Epithelial cell of esophagus (primary cell): ENCODE measurements around the gene NEDD9.

Experiments used
- DNase-seq: peaks from one replicate; pipeline ENCODE4 v3.0.0; 2010; ENCODE audit warnings: low read depth
- H3K4me3 ChIP-seq: 2 replicates; pipeline ENCODE4 v1.5.1; 2011; ENCODE audit warnings: mild to moderate bottlenecking, low read length, control low read depth
- CTCF ChIP-seq: IDR thresholded peaks from 2 replicates; pipeline ENCODE4 v1.5.1; 2011; ENCODE audit warnings: low read depth, mild to moderate bottlenecking, low read length, control low read depth, inconsistent platforms; ENCODE audit not compliant: insufficient read depth; ENCODE audit errors: missing control alignments

The NEDD9 gene

GRCh38 chr6:11201772-11202512, 30.5 kb downstream of the NEDD9 start:
- H3K4me3 ChIP-seq: no peak overlapping the region
- DNase-seq: no peak
- no peak for TF ChIP-seq CTCF

GRCh38 chr6:11201015-11201414, 31.5 kb downstream of the NEDD9 start:
- no peak overlapping the region for H3K4me3 ChIP-seq
- DNase-seq: no peak
- no peak for TF ChIP-seq CTCF

GRCh38 chr6:11200356-11200755, 32.1 kb downstream of the NEDD9 start:
- DNase-seq: no peak
- H3K4me3 ChIP-seq: no peak overlapping the region
- TF ChIP-seq CTCF: no peak

GRCh38 chr6:11198663-11199603, 33.5 kb downstream of the NEDD9 start:
- no peak for DNase-seq
- no peak overlapping the region for H3K4me3 ChIP-seq
- no peak for TF ChIP-seq CTCF

- DNase-seq: no peak
- no peak for TF ChIP-seq CTCF
- no peak overlapping the region for H3K4me3 ChIP-seq
Observed at GRCh38 chr6:11197850-11198249, 34.6 kb downstream of the NEDD9 start.

- DNase-seq: no peak
- H3K4me3 ChIP-seq: no peak overlapping the region
- no peak for TF ChIP-seq CTCF
Observed at GRCh38 chr6:11197175-11197536, 35.3 kb downstream of the NEDD9 start.
